ENCODE data around the gene PGM3.

PGM3 gene

GRCh38 chr6:83192871-83193746, at the start of gene PGM3, which contains the start of gene RWDD2A (continued):
- TF ChIP-seq, protein P1, sequence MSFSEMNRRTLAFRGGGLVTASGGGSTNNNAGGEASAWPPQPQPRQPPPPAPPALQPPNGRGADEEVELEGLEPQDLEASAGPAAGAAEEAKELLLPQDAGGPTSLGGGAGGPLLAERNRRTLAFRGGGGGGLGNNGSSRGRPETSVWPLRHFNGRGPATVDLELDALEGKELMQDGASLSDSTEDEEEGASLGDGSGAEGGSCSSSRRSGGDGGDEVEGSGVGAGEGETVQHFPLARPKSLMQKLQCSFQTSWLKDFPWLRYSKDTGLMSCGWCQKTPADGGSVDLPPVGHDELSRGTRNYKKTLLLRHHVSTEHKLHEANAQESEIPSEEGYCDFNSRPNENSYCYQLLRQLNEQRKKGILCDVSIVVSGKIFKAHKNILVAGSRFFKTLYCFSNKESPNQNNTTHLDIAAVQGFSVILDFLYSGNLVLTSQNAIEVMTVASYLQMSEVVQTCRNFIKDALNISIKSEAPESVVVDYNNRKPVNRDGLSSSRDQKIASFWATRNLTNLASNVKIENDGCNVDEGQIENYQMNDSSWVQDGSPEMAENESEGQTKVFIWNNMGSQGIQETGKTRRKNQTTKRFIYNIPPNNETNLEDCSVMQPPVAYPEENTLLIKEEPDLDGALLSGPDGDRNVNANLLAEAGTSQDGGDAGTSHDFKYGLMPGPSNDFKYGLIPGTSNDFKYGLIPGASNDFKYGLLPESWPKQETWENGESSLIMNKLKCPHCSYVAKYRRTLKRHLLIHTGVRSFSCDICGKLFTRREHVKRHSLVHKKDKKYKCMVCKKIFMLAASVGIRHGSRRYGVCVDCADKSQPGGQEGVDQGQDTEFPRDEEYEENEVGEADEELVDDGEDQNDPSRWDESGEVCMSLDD (tag by site-specific recombination; IDR thresholded peaks at IDR 0.05) = peak; percentile 34
- TF ChIP-seq, protein P2, sequence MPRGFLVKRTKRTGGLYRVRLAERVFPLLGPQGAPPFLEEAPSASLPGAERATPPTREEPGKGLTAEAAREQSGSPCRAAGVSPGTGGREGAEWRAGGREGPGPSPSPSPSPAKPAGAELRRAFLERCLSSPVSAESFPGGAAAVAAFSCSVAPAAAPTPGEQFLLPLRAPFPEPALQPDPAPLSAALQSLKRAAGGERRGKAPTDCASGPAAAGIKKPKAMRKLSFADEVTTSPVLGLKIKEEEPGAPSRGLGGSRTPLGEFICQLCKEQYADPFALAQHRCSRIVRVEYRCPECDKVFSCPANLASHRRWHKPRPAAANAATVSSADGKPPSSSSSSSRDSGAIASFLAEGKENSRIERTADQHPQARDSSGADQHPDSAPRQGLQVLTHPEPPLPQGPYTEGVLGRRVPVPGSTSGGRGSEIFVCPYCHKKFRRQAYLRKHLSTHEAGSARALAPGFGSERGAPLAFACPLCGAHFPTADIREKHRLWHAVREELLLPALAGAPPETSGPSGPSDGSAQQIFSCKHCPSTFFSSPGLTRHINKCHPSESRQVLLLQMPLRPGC (tag by site-specific recombination; IDR thresholded peaks at IDR 0.05) = no peak
- TF ChIP-seq ZNF530 (tag by site-specific recombination; IDR thresholded peaks at IDR 0.05; ENCODE audit: low read depth) (no peak), REPIN1 (tag by site-specific recombination; IDR thresholded peaks at IDR 0.05; ENCODE audit: low read depth) (peak; percentile 83; the same call in 1 of the 2 replicates), YY2 (tag by site-specific recombination; IDR thresholded peaks at IDR 0.05) (no peak), TRIM28 (IDR thresholded peaks at IDR 0.05; ENCODE audit: borderline replicate concordance, low read length) (no peak), ZNF677 (tag by site-specific recombination; IDR thresholded peaks at IDR 0.05) (no peak), ZNF302 (tag by site-specific recombination; IDR thresholded peaks at IDR 0.05; ENCODE audit: low read depth) (no peak), ZNF221 (tag by site-specific recombination; IDR thresholded peaks at IDR 0.05; ENCODE audit: borderline replicate concordance) (no peak), ZSCAN30 (tag by site-specific recombination; IDR thresholded peaks at IDR 0.05) (no peak; the same call in 1 of the 2 replicates), KLF7 (tag by site-specific recombination; IDR thresholded peaks at IDR 0.05; ENCODE audit: borderline replicate concordance) (no peak), ZNF610 (tag by site-specific recombination; IDR thresholded peaks at IDR 0.05; ENCODE audit: borderline replicate concordance) (peak; percentile 83), ZNF501 (tag by site-specific recombination; IDR thresholded peaks at IDR 0.05) (peak; percentile 97), REST (tag by site-specific recombination; IDR thresholded peaks at IDR 0.05) (peak; percentile 36; the same call in 1 of the 2 replicates), WT1 (tag by site-specific recombination; IDR thresholded peaks at IDR 0.05) (no peak), AEBP2 (tag by site-specific recombination; IDR thresholded peaks at IDR 0.05; ENCODE audit: borderline replicate concordance) (no peak), ZNF18 (tag by site-specific recombination; IDR thresholded peaks at IDR 0.05) (no peak), ZBTB48 (tag by site-specific recombination; IDR thresholded peaks at IDR 0.05) (peak; percentile 75; the same call in 1 of the 2 replicates), ZNF274 (IDR thresholded peaks at IDR 0.05; ENCODE audit: low read length) (no peak), ZNF274 (tag by site-specific recombination; IDR thresholded peaks at IDR 0.05; ENCODE audit: borderline replicate concordance) (no peak)
- TF ChIP-seq, protein P3, sequence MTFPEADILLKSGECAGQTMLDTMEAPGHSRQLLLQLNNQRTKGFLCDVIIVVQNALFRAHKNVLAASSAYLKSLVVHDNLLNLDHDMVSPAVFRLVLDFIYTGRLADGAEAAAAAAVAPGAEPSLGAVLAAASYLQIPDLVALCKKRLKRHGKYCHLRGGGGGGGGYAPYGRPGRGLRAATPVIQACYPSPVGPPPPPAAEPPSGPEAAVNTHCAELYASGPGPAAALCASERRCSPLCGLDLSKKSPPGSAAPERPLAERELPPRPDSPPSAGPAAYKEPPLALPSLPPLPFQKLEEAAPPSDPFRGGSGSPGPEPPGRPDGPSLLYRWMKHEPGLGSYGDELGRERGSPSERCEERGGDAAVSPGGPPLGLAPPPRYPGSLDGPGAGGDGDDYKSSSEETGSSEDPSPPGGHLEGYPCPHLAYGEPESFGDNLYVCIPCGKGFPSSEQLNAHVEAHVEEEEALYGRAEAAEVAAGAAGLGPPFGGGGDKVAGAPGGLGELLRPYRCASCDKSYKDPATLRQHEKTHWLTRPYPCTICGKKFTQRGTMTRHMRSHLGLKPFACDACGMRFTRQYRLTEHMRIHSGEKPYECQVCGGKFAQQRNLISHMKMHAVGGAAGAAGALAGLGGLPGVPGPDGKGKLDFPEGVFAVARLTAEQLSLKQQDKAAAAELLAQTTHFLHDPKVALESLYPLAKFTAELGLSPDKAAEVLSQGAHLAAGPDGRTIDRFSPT (tag by site-specific recombination; IDR thresholded peaks at IDR 0.05) = 0 out of 2 replicates have a peak, but pooled peaks have one; percentile 35
- TF ChIP-seq, protein P4, sequence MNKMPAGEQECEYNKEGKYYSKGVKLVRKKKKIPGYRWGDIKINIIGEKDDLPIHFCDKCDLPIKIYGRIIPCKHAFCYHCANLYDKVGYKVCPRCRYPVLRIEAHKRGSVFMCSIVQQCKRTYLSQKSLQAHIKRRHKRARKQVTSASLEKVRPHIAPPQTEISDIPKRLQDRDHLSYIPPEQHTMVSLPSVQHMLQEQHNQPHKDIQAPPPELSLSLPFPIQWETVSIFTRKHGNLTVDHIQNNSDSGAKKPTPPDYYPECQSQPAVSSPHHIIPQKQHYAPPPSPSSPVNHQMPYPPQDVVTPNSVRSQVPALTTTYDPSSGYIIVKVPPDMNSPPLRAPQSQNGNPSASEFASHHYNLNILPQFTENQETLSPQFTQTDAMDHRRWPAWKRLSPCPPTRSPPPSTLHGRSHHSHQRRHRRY (tag by site-specific recombination; IDR thresholded peaks at IDR 0.05) = no peak

Data from HEK293 (cell line).